Measurements from ENCODE around the gene POMC.

Gene POMC

DNA sequence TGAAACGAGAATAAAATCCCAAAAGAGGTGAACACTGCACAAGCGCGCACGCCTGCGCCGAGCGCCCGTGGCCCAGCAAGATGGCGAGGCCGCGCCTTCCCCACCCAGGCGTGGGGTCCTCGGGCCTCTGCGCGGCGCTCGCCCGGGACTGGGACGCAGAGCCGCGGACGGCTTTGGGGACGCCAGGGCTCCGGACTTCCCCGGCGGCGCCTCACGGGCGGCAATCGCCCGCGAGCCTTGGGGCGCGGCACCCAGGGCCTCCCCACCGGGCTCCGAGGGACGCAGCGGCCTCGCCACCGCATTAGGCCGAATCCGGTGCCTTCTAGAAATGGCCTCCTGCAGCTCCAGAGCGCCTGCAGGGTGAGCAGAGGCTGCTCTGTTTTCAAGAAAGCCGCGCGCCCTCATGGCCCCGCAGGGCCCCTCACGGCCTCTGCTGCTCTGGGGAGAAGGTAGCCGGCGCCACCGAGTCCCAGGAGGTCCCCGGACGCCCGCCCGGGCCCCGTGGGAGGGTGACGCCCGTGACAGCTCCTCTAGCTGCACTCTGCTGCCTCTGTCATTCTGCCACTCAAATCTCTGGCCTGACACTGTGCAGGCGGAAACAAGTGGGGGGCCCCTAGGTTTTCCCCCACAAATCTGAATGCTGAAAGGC lies 35.9 kb upstream of the POMC start:
- TF ChIP-seq, protein P1, sequence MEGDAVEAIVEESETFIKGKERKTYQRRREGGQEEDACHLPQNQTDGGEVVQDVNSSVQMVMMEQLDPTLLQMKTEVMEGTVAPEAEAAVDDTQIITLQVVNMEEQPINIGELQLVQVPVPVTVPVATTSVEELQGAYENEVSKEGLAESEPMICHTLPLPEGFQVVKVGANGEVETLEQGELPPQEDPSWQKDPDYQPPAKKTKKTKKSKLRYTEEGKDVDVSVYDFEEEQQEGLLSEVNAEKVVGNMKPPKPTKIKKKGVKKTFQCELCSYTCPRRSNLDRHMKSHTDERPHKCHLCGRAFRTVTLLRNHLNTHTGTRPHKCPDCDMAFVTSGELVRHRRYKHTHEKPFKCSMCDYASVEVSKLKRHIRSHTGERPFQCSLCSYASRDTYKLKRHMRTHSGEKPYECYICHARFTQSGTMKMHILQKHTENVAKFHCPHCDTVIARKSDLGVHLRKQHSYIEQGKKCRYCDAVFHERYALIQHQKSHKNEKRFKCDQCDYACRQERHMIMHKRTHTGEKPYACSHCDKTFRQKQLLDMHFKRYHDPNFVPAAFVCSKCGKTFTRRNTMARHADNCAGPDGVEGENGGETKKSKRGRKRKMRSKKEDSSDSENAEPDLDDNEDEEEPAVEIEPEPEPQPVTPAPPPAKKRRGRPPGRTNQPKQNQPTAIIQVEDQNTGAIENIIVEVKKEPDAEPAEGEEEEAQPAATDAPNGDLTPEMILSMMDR (conservative IDR thresholded peaks at IDR 0.05): no peak
- TF ChIP-seq ZFX (IDR thresholded peaks at IDR 0.05): no peak
- H3K27ac ChIP-seq: no peak overlapping the region

- no peak overlapping the region for H3K27ac ChIP-seq
These were observed 33.9 kb upstream of the POMC start for GRCh38 chr2:25202275-25202674.

DNA sequence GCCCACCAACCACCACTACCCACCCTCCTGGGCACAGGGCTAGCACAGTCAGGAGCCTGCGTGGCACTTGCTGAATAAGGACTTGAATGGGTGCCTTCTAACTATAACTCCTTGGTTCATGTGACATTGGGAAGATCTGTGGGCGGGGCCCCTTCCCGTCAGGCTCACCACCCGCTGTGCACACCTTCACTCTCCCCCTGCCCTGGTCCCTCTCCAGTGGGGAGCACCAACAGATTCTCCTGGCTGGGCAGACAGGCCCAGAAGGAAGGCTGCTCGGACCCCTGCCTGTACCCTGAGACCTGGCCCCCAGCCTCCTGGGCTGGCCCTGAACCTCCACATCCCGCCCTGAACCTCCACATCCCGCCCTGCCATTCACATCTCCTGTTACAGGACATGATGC lies 33.4 kb upstream of the POMC start:
- H3K27ac ChIP-seq: no peak overlapping the region
- TF ChIP-seq, protein P1 (conservative IDR thresholded peaks at IDR 0.05): no peak
- no peak for TF ChIP-seq ZFX (IDR thresholded peaks at IDR 0.05)

More at GRCh38 chr2:25202275-25202674, 33.9 kb upstream of the POMC start:
- TF ChIP-seq, protein P1 (conservative IDR thresholded peaks at IDR 0.05): no peak
- no peak for TF ChIP-seq ZFX (IDR thresholded peaks at IDR 0.05)

- TF ChIP-seq, protein P1 (conservative IDR thresholded peaks at IDR 0.05): no peak
- no peak for TF ChIP-seq ZFX (IDR thresholded peaks at IDR 0.05)
- no peak overlapping the region for H3K27ac ChIP-seq
These were observed 32.9 kb upstream of the POMC start for GRCh38 chr2:25201265-25201664.

GRCh38 chr2:25198576-25198975 lies 30.2 kb upstream of the POMC start:
- TF ChIP-seq, protein P1 (conservative IDR thresholded peaks at IDR 0.05): no peak
- no peak for TF ChIP-seq ZFX (IDR thresholded peaks at IDR 0.05)
- H3K27ac ChIP-seq: no peak overlapping the region

GRCh38 chr2:25198209-25198525 lies 29.8 kb upstream of the POMC start:
- TF ChIP-seq, protein P1 (conservative IDR thresholded peaks at IDR 0.05): no peak
- no peak for TF ChIP-seq ZFX (IDR thresholded peaks at IDR 0.05)
- H3K27ac ChIP-seq: no peak overlapping the region

GRCh38 chr2:25197336-25198208 lies 29.2 kb upstream of the POMC start:
- no peak overlapping the region for H3K27ac ChIP-seq
- TF ChIP-seq, protein P1 (conservative IDR thresholded peaks at IDR 0.05): no peak
- no peak for TF ChIP-seq ZFX (IDR thresholded peaks at IDR 0.05)

Data from C4-2B (cell line).